Femur (tissue), 1 donor: ENCODE data around the gene USP3.
A peak's percentile ranks its signal among the peaks of the same experiment; 100 is the strongest.

Experiments used
- DNase-seq: peaks from one replicate; pipeline ENCODE4 v3.0.0-alpha.2; 2017

USP3 gene

GRCh38 chr15:63504247-63504978 lies at the start of gene USP3:
TSS of gene USP3 (plus strand) at chr15:63504593. CDS start at chr15:63504740, 147 bp downstream.
- DNase-seq = peak; percentile 97

- DNase-seq = no peak
Observed at GRCh38 chr15:63456258-63456657, 48.1 kb upstream of the USP3 start.

- DNase-seq = peak; percentile 52
Observed at GRCh38 chr15:63457379-63457778, 47.0 kb upstream of the USP3 start.

GRCh38 chr15:63458026-63458425 lies 46.4 kb upstream of the USP3 start:
- no peak for DNase-seq

- DNase-seq = no peak
Observed at GRCh38 chr15:63458794-63459395, 45.5 kb upstream of the USP3 start.

- no peak for DNase-seq
Observed at GRCh38 chr15:63460210-63461155, 43.9 kb upstream of the USP3 start.

GRCh38 chr15:63461230-63461985 lies 43.0 kb upstream of the USP3 start:
- peak; percentile 48 for DNase-seq

- DNase-seq = no peak
Observed at GRCh38 chr15:63462088-63462487, 42.3 kb upstream of the USP3 start.

- DNase-seq = no peak
Observed at GRCh38 chr15:63463036-63463435, 41.4 kb upstream of the USP3 start.

GRCh38 chr15:63463793-63464192 lies 40.6 kb upstream of the USP3 start:
- no peak for DNase-seq

GRCh38 chr15:63465104-63465503 lies 39.3 kb upstream of the USP3 start:
- no peak for DNase-seq

GRCh38 chr15:63466378-63467192 lies 37.8 kb upstream of the USP3 start:
- DNase-seq = peak; percentile 40

GRCh38 chr15:63469190-63469589 lies 35.2 kb upstream of the USP3 start:
- DNase-seq = no peak

- DNase-seq = no peak
Observed at GRCh38 chr15:63469984-63470383, 34.4 kb upstream of the USP3 start.

- DNase-seq = no peak
Observed at GRCh38 chr15:63473007-63473748, 31.2 kb upstream of the USP3 start.

- no peak for DNase-seq
Observed at GRCh38 chr15:63473749-63473998, 30.7 kb upstream of the USP3 start.

GRCh38 chr15:63473999-63474809 lies 30.2 kb upstream of the USP3 start:
- DNase-seq = no peak

GRCh38 chr15:63474810-63475316 lies 29.5 kb upstream of the USP3 start:
- DNase-seq = no peak

- no peak for DNase-seq
Observed at GRCh38 chr15:63475707-63476106, 28.7 kb upstream of the USP3 start.

GRCh38 chr15:63476229-63476632 lies 28.2 kb upstream of the USP3 start:
- no peak for DNase-seq
